ENCODE data around the gene UBR2. TPM values are rescaled to one million over a fixed set of nuclear protein-coding genes. Genes with fewer than 3 reads are reported as not detected.
"Not testable (repeated sequence)": the region's sequence is repeated elsewhere in the genome, so short reads cannot be mapped to it uniquely, and the experiment has no call there.

Gene UBR2
- total RNA-seq, 1 donor, result 31.5 TPM

GRCh38 chr6:42569102-42570028 is 5.5 kb downstream of the UBR2 start:
- peak overlapping the region; percentile 8 for H3K4me2 ChIP-seq (ENCODE audit: insufficient read depth, low read length)
- H3K27ac ChIP-seq (ENCODE audit: low read depth, low read length), result peak overlapping the region; percentile 71
- H2AFZ ChIP-seq (ENCODE audit: low read length), result no peak overlapping the region

DNA sequence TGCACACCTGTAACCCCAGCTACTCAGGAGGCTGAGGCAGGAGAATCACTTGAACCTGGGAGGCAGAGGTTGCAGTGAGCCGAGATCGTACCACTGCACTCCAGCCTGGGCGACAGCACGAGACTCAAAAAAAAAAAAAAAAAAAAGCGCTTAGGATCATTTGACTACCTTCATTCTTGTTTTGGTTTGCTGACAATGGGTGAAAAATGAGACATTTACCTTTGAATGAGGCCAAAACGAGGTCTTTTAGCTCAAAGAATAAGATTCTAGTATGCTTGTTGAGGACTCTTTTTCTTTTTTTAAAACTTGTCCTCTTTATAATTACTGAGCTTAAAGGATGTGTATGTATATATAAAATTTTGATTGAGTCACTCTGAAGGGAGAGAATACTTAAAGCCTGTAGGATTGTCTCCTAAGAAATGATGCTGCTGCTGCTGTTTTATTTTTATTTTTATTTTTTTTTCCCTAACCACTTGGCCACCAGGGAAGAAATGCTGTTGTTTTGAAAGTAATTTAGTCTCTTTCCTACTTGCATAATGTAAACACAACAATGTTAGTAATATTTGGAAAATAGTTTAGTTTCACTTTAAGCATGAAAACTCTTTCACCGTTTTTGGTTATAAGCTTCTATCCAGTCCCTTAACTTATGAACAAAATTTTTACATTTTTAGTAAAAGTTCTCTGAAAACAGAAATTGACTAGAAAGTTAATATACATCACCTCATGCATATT is 7.9 kb downstream of the UBR2 start:
- H3K27me3 ChIP-seq (ENCODE audit: insufficient read depth, low read length), result no peaks in the 10 kb centered on the region
- H3K4me3 ChIP-seq (ENCODE audit: insufficient read depth, low read length), result peak overlapping the region; percentile 37
- H3K79me2 ChIP-seq (ENCODE audit: insufficient read depth, low read length), result peaks cover 93% of the 10 kb centered on the region
- no peaks in the 10 kb centered on the region for H3K9me3 ChIP-seq (ENCODE audit: low read depth, low read length)
- H2AFZ ChIP-seq (ENCODE audit: low read length), result no peak overlapping the region
- H3K4me2 ChIP-seq (ENCODE audit: insufficient read depth, low read length), result peak overlapping the region; percentile 77
- peaks cover 21% of the 10 kb centered on the region for H3K36me3 ChIP-seq (ENCODE audit: insufficient read depth, low read length)
- peak; percentile 18 for DNase-seq (ENCODE audit: insufficient read length, low spot score, missing footprints)
- TF ChIP-seq, protein P1, sequence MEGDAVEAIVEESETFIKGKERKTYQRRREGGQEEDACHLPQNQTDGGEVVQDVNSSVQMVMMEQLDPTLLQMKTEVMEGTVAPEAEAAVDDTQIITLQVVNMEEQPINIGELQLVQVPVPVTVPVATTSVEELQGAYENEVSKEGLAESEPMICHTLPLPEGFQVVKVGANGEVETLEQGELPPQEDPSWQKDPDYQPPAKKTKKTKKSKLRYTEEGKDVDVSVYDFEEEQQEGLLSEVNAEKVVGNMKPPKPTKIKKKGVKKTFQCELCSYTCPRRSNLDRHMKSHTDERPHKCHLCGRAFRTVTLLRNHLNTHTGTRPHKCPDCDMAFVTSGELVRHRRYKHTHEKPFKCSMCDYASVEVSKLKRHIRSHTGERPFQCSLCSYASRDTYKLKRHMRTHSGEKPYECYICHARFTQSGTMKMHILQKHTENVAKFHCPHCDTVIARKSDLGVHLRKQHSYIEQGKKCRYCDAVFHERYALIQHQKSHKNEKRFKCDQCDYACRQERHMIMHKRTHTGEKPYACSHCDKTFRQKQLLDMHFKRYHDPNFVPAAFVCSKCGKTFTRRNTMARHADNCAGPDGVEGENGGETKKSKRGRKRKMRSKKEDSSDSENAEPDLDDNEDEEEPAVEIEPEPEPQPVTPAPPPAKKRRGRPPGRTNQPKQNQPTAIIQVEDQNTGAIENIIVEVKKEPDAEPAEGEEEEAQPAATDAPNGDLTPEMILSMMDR (IDR thresholded peaks at IDR 0.05; ENCODE audit: extremely low read depth, low read depth, low read length), result no peak
- peak overlapping the region; percentile 28 for H3K27ac ChIP-seq (ENCODE audit: low read depth, low read length)
- peaks cover 17% of the 10 kb centered on the region for H3K4me1 ChIP-seq (ENCODE audit: insufficient read depth, low read length)
- H4K20me1 ChIP-seq (ENCODE audit: insufficient read depth, low read length), result peaks cover 14% of the 10 kb centered on the region

More at GRCh38 chr6:42569102-42570028, 5.5 kb downstream of the UBR2 start:
- Histone ChIP-seq H3K4me3 (ENCODE audit: insufficient read depth, low read length) (no peak overlapping the region), H4K20me1 (ENCODE audit: insufficient read depth, low read length) (peaks cover 12% of the 10 kb centered on the region), H3K4me1 (ENCODE audit: insufficient read depth, low read length) (peaks cover 17% of the 10 kb centered on the region), H3K79me2 (ENCODE audit: insufficient read depth, low read length) (peaks cover 93% of the 10 kb centered on the region), H3K27me3 (ENCODE audit: insufficient read depth, low read length) (no peaks in the 10 kb centered on the region), H3K9me3 (ENCODE audit: low read depth, low read length) (no peaks in the 10 kb centered on the region), H3K36me3 (ENCODE audit: insufficient read depth, low read length) (peaks cover 9% of the 10 kb centered on the region)
- TF ChIP-seq, protein P1 (IDR thresholded peaks at IDR 0.05; ENCODE audit: extremely low read depth, low read depth, low read length), result peak; percentile 17
- DNase-seq (ENCODE audit: insufficient read length, low spot score, missing footprints), result peak; percentile 43

GRCh38 chr6:42572523-42572922 is 8.7 kb downstream of the UBR2 start:
- Histone ChIP-seq H4K20me1 (ENCODE audit: insufficient read depth, low read length) (peaks cover 13% of the 10 kb centered on the region), H3K36me3 (ENCODE audit: insufficient read depth, low read length) (peaks cover 21% of the 10 kb centered on the region), H3K79me2 (ENCODE audit: insufficient read depth, low read length) (peaks cover 93% of the 10 kb centered on the region), H3K4me1 (ENCODE audit: insufficient read depth, low read length) (peaks cover 17% of the 10 kb centered on the region), H2AFZ (ENCODE audit: low read length) (no peak overlapping the region), H3K27me3 (ENCODE audit: insufficient read depth, low read length) (no peaks in the 10 kb centered on the region), H3K27ac (ENCODE audit: low read depth, low read length) (peak overlapping the region; percentile 28), H3K9me3 (ENCODE audit: low read depth, low read length) (no peaks in the 10 kb centered on the region), H3K4me3 (ENCODE audit: insufficient read depth, low read length) (no peak overlapping the region), H3K4me2 (ENCODE audit: insufficient read depth, low read length) (peak overlapping the region; percentile 77)
- TF ChIP-seq, protein P1 (IDR thresholded peaks at IDR 0.05; ENCODE audit: extremely low read depth, low read depth, low read length), result no peak
- DNase-seq (ENCODE audit: insufficient read length, low spot score, missing footprints), result no peak

GRCh38 chr6:42576538-42576937 is 12.7 kb downstream of the UBR2 start:
- H3K27ac ChIP-seq (ENCODE audit: low read depth, low read length); H3K27me3 ChIP-seq (ENCODE audit: insufficient read depth, low read length); DNase-seq (ENCODE audit: insufficient read length, low spot score, missing footprints); H3K9me3 ChIP-seq (ENCODE audit: low read depth, low read length); H2AFZ ChIP-seq (ENCODE audit: low read length); H3K4me2 ChIP-seq (ENCODE audit: insufficient read depth, low read length); H3K4me3 ChIP-seq (ENCODE audit: insufficient read depth, low read length); H3K4me1 ChIP-seq (ENCODE audit: insufficient read depth, low read length): not testable (repeated sequence)
- peaks cover 95% of the 10 kb centered on the region for H3K79me2 ChIP-seq (ENCODE audit: insufficient read depth, low read length)
- peaks cover 14% of the 10 kb centered on the region for H4K20me1 ChIP-seq (ENCODE audit: insufficient read depth, low read length)
- H3K36me3 ChIP-seq (ENCODE audit: insufficient read depth, low read length), result peaks cover 21% of the 10 kb centered on the region

Measured in osteoblast (primary cell).